NT2/D1 (cell line): Measurements from ENCODE around the gene TVP23B.
"Not testable (repeated sequence)": the region's sequence is repeated elsewhere in the genome, so short reads cannot be mapped to it uniquely, and the experiment has no call there.

Source experiments
- DNase-seq: peaks from one replicate; pipeline ENCODE4 v3.0.0-alpha.2; 2011; ENCODE audit warnings: low read depth, low spot score
- H3K27me3 ChIP-seq: 2 replicates; pipeline ENCODE4 v1.6.0; 2011; ENCODE audit warnings: mild to moderate bottlenecking; ENCODE audit not compliant: insufficient read length, insufficient read depth
- H3K36me3 ChIP-seq: 2 replicates; pipeline ENCODE4 v1.6.1; 2011; ENCODE audit warnings: mild to moderate bottlenecking, low read length, mixed read lengths; ENCODE audit not compliant: insufficient read depth, insufficient read length
- H3K4me1 ChIP-seq: 2 replicates; pipeline ENCODE4 v1.5.1; 2011; ENCODE audit not compliant: insufficient read depth, insufficient read length
- H3K4me3 ChIP-seq: 2 replicates; pipeline ENCODE4 v1.5.1; 2011; ENCODE audit warnings: low read depth; ENCODE audit not compliant: insufficient read length
- H3K9ac ChIP-seq: 2 replicates; pipeline ENCODE4 v1.6.0; 2011; ENCODE audit warnings: low read depth; ENCODE audit not compliant: insufficient read length
- H3K9me3 ChIP-seq: 2 replicates; pipeline ENCODE4 v1.5.1; 2011; ENCODE audit warnings: mild to moderate bottlenecking, low read length; ENCODE audit not compliant: insufficient read depth
- SUZ12 ChIP-seq: IDR thresholded peaks from 2 replicates; pipeline ENCODE4 v1.6.1; 2011; ENCODE audit not compliant: insufficient read length, insufficient read depth; ENCODE audit errors: extremely low read depth
- YY1 ChIP-seq: IDR thresholded peaks from 2 replicates; pipeline ENCODE4 v1.6.1; 2011; ENCODE audit not compliant: insufficient read length, insufficient read depth
- ZNF274 ChIP-seq: IDR thresholded peaks from 2 replicates; pipeline ENCODE4 v1.6.1; 2011; ENCODE audit warnings: mild to moderate bottlenecking, low read depth, low read length

The TVP23B gene

DNA sequence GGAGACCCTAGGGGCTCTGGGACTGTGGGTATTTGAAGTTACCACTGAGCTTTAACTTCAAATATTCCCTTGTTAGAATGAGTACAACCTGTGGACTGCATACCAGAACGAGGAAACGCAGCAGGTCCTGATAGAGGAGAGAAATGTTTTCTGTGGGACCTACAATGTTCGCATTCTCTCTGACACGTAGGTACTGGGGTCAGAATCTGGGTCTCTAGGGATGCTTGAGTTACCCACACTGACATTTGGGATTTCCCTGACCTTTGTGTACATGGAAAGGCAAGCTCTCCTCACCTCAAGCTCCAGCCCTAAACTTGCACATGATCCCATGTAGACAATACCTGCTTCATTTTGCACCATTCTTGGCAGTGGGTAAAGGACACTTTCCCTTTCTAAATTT, 25.0 kb upstream of the TVP23B start:
- H3K9ac ChIP-seq, H3K9me3 ChIP-seq, H3K4me3 ChIP-seq, H3K36me3 ChIP-seq, H3K27me3 ChIP-seq, H3K4me1 ChIP-seq, DNase-seq: not testable (repeated sequence)

DNA sequence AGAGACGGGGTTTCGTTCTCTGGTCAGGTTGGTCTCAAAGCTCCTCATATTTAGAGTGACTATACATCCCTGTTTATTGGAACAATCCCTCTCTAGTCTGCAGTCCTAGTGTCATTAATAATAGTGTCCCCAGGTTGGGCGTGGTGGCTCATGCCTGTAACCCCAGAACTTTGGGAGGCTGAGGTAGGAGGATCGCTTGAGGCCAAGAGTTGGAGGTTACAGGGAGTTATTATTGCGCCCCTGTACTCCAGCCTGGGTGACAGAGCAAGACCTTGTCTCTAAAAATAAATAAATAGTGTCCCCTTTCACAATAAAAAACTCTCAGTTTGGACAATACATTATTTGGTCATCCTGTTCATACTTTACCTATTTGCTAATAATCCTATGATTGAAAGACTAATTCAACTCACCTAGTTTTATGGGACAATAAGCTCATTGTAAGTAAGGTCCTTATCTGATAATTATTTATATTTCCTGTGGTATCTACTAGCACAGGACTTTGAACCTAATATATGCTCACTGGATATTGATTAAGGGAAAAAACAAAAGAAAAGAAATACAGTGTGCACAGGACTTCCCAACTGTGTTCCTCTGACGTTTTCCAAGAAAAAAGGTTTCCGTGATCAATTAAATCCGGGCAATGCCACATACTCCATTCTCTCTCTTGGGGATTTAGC, 23.5 kb upstream of the TVP23B start:
- not testable (repeated sequence) for H3K9ac ChIP-seq, H3K36me3 ChIP-seq, H3K4me1 ChIP-seq, H3K27me3 ChIP-seq, DNase-seq, H3K9me3 ChIP-seq, H3K4me3 ChIP-seq

DNA sequence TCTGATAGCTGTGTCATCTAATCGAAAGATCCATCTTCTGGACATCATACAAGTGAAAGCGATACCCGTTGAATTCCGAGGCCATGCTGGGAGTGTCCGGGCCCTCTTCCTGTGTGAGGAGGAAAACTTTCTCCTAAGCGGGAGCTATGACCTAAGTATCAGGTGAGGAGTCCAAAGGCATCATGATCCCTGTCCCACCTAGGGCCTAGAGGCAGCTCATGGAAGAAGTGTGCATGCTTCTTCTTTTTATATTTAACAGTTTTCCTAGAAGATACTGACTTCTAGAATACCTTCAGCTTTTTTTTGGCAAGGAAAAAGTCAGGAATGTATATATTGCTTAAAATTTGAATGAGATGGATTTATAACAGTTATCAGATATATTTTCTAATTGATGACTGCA, 22.6 kb upstream of the TVP23B start:
- H3K9ac ChIP-seq, H3K4me1 ChIP-seq, DNase-seq, H3K9me3 ChIP-seq, H3K4me3 ChIP-seq, H3K27me3 ChIP-seq, H3K36me3 ChIP-seq: not testable (repeated sequence)

DNA sequence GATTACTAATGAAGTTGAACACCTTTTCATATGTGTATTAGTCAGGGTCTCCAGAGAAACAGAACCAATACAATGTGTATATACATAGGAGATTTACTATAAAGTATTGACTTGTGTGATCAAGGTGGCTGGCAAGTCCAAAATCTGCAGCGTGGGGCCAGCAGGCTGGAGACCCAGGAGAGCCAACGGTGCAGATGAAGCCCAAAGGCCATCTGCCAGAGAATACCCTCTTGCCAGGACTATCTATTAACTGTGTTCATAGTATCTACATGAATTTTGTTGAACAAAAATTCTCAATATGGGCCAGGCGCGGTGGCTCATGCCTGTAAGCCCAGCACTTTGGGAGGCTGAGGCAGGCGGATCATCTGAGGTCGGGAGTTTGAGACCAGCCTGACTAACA, 20.8 kb upstream of the TVP23B start:
- H3K36me3 ChIP-seq, H3K4me1 ChIP-seq, H3K4me3 ChIP-seq, DNase-seq, H3K27me3 ChIP-seq, H3K9ac ChIP-seq, H3K9me3 ChIP-seq: not testable (repeated sequence)

DNA sequence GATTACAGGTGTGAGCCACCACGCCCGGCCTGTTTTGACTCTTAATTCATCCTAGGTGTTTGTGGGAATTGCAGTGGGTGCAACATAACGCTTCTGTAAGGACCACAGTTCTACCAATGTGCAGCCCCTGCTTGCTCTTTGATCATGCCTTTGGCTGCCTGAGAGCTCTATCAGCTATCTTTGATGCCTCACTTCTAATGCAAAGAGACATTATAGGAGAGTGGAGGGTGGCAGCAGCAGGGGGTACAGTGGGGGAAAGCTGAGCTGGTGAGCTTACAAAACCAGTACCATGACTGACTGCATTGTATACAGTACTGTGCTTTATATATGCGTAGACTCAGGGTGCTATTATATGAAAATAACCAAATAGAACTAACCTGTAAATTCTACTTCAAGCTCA, 10.4 kb upstream of the TVP23B start:
- H3K9ac ChIP-seq, H3K27me3 ChIP-seq, H3K36me3 ChIP-seq, H3K4me3 ChIP-seq, H3K4me1 ChIP-seq, H3K9me3 ChIP-seq, DNase-seq: not testable (repeated sequence)

DNA sequence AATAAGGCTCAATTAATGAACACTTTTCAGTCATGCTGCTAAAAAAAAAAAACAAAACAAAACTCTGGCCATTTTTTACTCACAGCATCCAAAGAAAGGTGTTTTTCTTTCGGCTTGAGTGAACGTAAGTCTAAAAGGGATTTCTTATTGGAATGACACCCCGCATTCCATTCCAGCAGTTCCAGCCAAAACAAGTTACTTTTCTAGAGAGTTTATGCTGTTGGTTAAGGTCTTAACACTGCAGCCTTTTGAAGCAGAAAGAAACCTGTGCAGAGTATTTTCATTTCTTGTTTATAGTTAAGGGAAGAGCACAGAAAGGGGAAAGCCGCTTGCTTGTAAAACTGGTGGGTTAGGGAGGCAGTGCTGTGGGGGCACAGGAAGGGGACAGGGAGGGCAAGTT, 9.9 kb upstream of the TVP23B start:
- H3K36me3 ChIP-seq, DNase-seq, H3K4me1 ChIP-seq, H3K9me3 ChIP-seq, H3K9ac ChIP-seq, H3K27me3 ChIP-seq, H3K4me3 ChIP-seq: not testable (repeated sequence)

DNA sequence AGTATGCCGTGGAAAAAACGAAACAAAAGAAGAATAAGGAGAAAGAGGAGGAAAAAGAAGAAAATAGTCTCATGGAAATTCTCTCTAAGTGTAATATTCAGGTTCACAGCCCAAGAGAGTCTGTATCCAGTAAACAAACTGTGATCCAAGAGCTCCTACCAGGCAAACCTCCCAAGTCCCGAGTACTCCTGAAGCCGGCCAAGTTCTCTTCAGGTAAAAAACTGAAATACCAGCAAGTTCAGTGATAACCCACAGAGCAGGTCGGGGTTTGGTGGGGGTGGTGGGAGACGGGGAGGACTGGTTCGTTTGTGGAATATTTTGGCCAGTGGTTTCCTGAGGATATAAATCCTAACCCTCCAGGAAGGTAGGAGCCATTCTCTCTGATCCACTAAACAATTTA, 8.5 kb upstream of the TVP23B start:
- TF ChIP-seq SUZ12: no peak
- TF ChIP-seq YY1: no peak
- TF ChIP-seq ZNF274: no peak

DNA sequence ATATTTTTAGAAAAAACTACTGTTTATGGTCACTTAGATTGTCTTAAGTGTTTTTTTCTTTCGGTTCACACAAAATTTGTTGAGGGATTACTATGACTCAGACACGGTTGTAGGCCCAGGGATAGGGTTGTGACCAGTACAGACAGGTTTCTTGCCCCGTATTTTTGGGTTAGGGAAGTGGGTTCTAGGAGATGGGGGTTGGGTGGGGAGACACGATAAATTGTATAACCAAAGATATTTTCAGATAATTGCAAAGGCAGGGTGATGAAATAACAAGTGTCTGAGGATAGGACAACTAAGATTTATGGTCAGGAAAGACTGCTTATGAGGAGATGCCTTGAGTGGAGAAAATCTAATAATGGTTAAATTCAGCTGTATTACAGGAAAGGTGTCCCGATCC, 822 bp downstream of the TVP23B start:
- H3K4me1 ChIP-seq, H3K27me3 ChIP-seq, H3K9ac ChIP-seq, H3K9me3 ChIP-seq, H3K36me3 ChIP-seq, DNase-seq, H3K4me3 ChIP-seq: not testable (repeated sequence)

More for the DNA sequence above, 8.5 kb upstream of the TVP23B start:
- H3K4me3 ChIP-seq: no peak overlapping the region
- H3K27me3 ChIP-seq: no peaks in the 10 kb centered on the region
- no peaks in the 10 kb centered on the region for H3K4me1 ChIP-seq
- no peaks in the 10 kb centered on the region for H3K9me3 ChIP-seq
- H3K9ac ChIP-seq: no peak overlapping the region
- no peak for DNase-seq
- H3K36me3 ChIP-seq: no peaks in the 10 kb centered on the region

DNA sequence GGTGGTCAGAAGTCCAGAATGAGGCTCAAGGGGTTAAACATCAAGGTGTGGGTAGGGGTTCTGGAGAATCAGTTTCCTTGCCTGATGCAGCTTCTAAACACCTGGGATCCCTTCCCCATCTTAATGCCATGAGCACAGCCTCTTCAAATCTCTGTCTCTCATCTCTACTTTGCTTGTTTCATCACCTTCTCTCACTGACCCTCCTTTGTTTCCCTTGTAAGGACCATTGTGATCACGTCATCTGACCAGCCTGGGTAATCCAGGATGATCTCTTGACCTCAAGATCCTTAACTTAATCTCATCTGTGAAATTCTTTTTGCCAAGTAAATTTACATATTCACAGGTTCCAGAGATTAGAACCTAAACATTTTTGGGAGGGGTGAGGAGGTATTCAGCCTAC, 5.0 kb downstream of the TVP23B start:
- not testable (repeated sequence) for H3K36me3 ChIP-seq, H3K4me1 ChIP-seq, H3K9ac ChIP-seq, H3K9me3 ChIP-seq, H3K27me3 ChIP-seq, DNase-seq, H3K4me3 ChIP-seq

DNA sequence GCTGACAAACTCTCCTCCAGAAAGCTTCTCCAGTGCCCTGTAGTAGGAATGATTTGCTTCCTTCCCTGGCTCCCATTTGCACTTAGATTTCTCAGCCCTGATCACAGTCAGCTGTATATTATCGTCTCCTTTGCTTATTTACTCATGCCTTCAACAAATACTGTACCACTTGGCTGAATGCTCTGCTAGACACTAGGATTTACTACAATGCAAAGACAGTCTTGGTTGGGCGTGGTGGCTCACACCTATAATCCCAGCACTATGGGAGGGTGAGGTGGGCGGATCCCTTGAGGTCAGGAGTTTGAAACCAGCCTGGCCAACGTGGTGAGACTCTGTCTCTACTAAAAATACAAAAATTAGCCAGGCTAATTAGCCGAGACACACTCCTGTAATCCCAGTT, 5.9 kb downstream of the TVP23B start:
- H3K9me3 ChIP-seq, H3K36me3 ChIP-seq, H3K9ac ChIP-seq: not testable (repeated sequence)

DNA sequence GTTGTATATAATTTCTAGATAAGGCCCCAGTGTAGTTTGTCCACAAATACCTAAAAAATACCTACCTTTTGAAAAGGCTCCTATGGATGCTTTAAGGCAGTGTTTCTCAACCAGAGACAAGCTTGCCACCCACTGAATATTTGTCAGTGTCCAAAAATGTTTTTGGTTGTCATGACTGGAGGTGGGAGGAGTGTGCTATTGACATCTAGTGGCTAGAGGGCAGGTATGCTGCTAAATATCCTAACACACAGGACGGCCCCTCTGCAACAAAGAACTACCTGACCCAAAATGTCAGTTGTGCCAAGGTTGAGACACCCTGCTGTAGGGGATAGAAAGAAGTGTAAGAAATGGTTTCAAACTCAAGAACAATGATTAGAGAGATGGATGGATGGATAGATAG, 10.4 kb downstream of the TVP23B start:
- not testable (repeated sequence) for H3K4me1 ChIP-seq, H3K27me3 ChIP-seq, H3K36me3 ChIP-seq, DNase-seq, H3K4me3 ChIP-seq, H3K9ac ChIP-seq, H3K9me3 ChIP-seq

More for the DNA sequence above, 5.9 kb downstream of the TVP23B start:
- not testable (repeated sequence) for DNase-seq, H3K4me3 ChIP-seq, H3K4me1 ChIP-seq, H3K27me3 ChIP-seq

DNA sequence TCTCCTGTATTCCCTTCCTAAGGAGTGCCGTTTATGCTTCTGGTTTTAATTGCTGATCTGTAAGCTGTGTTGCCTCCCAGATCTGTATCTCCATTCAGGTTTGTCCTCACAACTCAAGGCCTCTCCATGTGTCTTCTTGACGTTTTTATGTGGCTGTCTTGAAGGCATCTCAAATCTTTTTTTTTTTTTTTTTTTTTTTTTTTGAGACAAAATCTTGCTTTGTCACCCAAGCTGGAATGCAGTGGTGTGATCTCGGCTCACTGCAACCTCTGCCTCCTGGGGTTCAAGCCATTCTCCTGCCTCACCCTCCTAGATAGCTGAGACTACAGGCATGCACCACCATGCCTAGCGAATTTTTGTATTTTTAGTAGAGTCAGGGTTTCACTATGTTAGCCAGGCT, 13.9 kb downstream of the TVP23B start:
- not testable (repeated sequence) for H3K4me3 ChIP-seq, H3K4me1 ChIP-seq, DNase-seq, H3K27me3 ChIP-seq, H3K9me3 ChIP-seq, H3K36me3 ChIP-seq, H3K9ac ChIP-seq
